Renal cortex interstitium (tissue), 11 donors: ENCODE measurements around the gene MRPL38. TPM values are rescaled to one million over a fixed set of nuclear protein-coding genes. Genes with fewer than 3 reads are reported as not detected.

Experiments used
- DNase-seq, 11 donors: peaks; one replicate each; pipeline ENCODE4 v3.0.0-alpha.2; 2013; ENCODE audit warnings: low read depth in 9 of 11, low spot score in 4 of 11; ENCODE audit errors: extremely low read depth in 1 of 11
- polyA plus RNA-seq, 3 donors: library from polyadenylated mRNA; unstranded; fragments of 120-200 nt; gene quantifications; one replicate each; pipeline ENCODE4 v1.2.1, GENCODE V29; 2013; ENCODE audit not compliant: insufficient read length in 3 of 3

The MRPL38 gene
- polyA plus RNA-seq, 3 donors, result 68.1 to 97.2 (median 95.4) TPM

DNA sequence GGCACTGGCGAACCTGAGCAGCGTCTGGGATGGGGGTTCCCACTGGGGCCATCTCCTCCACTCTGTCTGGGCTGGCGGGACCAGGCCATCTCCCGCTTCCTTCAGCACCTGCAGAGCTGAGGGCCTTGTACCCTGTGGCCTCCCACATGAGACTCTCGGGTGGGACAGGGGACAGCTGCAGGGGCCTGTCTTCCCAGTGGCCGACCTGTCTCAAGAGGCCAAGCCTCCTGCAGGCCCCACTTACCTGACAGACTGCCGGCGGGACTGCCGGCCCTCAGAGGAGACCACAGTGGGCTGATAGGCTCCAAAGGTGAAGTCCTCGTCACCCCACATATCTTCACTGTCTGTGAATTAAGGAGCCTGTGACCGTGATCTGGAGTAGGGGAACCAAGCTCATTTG is 20.4 kb upstream of the MRPL38 start:
- no peak for DNase-seq

DNA sequence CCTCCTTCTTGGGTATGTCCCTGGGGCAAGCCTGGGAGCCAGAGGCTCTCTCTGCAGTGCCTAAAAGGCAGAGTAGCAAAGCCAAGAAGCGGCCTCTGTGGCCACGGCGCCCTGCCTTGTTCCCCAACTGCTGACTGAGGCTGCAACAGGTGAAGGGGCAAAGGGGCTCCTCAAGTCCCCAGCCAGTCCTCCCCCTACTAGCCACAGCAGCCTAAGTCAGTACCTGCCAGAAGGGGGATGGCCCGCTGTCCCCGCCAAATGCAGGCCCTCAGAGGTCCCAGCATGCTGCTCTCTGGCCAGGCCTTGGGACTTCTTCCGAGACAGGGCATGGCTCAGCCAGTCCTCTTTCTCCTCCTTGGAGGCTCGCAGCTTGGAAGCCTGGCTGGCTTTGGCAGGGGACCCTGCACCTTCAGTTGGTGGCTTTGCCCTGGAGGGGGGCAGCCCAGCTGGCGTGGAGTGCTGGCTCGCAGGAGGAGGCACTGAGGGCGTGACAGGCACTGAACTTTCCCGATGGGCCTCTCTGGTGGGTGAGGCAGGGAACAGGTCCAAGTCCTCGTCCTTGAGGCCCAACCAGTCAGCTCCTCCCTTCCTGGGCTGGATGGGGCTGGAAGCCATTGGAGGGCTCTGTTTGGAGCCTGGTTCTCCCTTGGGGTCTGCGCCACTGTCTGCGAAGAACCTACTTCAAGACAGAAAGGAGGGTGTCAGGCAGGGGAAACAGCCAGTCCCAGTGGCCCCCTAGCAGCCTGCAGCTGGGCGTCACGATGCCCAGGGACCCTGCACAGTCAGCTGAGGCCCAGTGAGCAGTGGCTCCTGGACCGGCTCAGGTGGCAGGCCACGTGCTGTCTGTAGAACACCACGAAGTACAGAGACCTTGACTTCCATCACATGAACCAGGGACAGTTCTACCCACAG is 18.5 kb upstream of the MRPL38 start:
- no peak for DNase-seq

DNA sequence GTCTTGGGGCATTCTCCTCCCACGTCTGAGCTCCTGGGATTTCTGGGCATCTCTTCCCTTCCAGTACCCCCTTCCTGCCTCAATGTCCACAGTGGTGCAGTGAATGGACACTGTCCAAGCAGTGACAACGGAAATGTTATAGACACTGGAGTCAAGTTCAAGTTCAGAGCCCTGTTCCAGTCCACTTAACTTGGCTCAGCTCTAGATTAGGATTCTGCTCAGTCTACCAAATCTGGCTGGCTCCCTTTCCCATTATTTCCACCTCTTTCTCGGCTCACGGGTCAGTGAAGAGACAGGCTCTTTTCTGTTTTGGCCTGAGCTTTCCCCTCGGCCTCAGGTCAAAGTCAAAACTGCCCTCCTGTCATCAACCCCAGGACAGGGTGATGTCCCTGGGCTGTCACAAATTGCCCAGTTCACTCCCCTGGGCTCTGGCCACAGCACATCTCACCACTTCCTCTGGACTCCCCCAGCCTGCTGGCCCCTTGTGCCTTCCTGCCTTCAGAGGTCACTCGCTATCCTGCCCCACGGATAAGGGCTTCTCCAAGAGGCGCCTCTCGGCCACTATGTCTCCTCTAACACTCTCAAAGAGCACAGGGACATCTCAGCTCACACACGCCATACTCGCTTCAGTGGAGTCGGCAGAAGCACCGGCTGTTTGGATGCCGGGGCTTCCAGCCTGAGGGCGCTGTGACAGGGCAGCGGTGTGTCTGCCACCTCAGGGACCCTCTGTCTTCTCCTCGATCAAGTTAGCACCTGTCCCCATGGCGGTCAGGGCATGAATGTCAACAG is 17.7 kb upstream of the MRPL38 start:
- no peak for DNase-seq

DNA sequence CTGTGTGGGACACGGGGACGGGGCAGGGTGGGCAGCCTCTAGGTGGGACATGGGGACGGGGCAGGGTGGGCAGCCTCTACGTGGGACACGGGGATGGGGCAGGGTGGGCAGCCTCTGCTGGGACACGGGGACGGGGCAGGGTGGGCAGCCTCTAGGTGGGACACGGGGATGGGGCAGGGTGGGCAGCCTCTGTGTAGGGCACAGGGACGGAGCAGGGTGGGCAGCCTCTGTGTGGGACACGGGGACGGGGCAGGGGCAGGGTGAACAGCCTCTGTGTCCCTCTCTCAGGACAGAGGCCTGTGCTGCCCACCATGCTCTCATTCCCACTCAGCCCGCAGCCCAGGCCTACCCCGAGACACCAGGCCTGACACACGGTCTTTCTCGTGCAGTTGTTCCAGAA is 16.9 kb upstream of the MRPL38 start:
- no peak for DNase-seq

DNA sequence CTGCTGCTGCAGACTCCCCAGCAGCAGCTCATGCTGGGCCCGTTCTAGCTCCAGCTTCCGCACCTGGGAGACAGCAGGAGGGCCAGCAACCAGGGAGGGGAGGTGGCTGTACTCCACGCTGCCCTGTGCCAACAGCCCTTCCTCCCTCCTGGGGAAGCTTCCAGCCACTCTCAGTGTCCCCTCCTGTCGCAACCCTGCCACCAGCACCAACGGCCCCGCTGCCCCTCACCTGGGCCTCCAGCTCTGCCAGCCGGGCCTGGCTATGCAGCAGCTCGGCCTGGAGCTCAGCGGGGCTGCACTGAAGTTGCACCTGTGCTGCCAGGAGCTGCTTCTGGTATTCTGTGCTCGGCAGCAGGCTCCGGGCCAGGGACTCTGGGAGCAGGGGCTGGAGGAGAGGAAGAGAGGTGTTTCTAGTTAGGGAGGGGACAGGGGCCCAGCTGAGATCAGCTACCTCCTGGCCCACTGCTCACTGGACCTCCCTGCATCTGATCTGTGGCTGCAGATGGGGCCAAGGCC is 15.4 kb upstream of the MRPL38 start:
- no peak for DNase-seq

GRCh38 chr17:75919611-75920010 is 14.9 kb upstream of the MRPL38 start:
- DNase-seq, result no peak

DNA sequence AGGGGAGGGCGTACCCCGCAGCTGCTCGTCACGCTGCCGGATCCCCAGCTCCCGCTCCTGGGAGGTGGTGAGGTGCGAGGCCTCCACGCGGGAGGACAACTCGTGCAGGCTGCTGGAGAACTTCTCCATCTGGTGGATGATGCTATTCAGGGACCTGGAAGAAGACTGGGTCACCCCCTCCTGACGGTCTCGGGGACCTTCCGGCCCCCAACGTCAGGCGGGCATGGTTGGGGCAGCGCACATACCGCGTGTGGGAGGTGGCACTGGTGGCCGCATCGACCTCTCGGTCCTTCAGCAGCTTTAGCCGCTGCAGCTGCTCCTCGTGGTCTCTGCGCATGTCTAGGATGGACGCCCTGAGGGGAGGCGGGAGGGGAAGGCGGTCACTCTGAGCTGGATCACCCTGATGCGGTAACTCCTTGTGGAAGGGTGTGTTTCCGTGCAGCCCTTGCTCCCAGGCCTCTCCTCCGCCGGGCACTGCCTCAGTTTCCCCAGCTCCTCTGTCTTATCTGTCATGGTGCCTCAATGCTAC is 13.3 kb upstream of the MRPL38 start:
- no peak for DNase-seq

DNA sequence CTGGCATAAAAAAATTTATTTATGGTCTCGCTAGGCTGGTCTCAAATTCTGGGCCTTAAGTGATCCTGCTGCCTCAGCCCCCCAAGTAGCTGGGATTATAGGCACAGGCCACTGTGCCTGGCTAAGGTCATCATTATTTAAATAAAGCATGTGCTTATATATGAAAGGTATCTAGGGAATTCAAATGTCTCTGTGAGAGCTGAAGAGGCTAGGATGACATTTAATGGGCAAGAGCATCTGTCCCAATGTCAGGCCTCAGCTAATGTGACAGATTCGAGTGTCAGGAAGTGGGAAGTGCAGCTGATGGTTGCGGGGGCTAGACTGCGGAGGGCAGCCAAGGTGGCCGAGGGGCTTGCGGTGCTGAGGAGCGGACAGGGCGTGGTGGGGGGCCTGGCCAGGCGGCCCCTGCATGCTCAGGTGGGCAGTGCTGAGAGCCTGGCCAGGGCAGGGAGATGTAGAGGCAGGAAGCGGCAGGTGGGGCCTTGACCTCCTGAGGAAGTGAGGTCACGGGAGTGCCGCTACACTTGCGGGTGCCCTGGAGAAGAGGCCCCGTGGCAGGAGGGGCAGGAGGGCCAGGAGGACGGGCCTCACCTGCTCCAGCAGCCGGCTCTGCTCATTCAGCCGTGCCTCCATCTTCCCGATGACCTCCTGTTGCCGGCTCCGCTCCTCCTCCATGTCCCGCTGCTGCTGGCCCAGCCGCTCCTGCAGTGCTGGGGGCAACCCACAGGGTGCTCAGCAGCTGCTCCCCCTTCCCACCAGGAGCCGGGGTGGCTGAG is 12.6 kb upstream of the MRPL38 start:
- no peak for DNase-seq

DNA sequence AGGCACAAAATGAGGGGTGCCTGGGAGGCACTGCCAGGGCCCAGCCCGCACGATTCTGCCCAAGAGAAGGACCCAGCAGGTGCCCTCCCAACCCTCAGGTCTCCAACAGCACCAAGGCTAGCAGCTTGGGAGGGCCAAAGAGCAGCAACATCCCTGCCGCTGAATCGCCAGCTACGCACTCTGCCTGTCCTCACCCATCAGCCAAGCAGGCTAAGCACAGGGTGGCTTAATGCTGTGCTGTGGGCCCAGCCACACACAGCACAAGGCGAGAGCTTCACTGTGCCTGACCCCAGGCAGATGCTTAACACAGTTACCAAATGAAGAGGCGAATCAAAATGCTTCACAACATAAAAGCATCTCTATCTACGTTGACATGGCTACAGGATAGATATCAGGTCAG is 10.6 kb upstream of the MRPL38 start:
- DNase-seq, result no peak

GRCh38 chr17:75914643-75915267 is 10.1 kb upstream of the MRPL38 start:
- DNase-seq, result no peak

DNA sequence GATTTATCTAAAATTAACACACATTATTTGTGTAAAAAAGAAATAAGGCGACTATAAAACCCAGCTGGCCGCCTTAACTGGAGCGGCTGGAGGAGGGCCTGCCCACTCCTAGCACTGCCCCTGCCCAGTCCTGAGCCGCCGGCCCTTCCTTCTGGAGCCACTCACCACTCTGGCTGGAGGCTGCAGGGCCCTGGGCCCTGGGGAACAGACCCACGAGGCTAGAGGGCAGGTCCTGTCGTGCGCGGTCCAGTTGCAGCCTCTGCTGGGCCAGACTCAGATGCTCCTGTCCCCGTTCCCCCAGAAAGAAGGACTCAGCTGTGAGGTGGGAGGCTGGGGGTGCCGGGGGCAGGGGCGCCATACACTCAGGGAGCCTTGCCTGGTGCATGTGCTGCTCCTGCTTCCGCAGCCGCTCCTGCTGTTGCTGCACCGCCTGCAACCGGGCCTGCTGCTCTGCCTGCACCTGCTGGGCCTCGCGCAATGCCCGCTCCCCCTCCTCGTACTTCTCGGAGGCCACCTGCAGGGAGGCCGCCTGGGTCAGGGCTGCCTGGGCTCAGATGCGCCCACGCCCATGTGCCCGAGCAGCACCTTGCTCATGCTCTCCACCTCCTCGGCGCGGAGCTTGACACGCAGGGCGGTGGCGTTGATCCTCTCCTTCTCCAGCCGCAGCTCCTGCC is 9.0 kb upstream of the MRPL38 start:
- no peak for DNase-seq

DNA sequence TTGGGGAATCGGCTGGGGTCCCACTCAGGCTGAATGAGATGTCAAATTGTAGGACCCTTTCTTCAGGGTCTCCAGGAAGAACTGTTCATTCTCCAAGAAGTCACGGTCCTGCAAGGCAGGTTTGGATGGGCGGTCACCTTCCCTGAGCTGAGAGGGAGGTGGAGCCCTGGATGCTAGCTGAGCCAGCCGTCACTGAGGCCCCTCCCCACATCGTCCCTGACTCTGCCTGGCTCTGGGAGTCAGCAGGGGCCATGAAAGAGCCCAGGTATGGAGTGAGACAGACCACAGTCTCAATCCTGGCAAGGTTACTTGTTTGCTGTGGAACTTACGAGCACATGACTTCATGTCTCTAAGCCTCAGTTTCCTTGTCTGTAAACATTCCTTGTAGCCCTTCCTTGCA is 6.0 kb upstream of the MRPL38 start:
- DNase-seq, result no peak

GRCh38 chr17:75909812-75910274 is 5.2 kb upstream of the MRPL38 start:
- no peak for DNase-seq

- DNase-seq, result no peak
Measured at GRCh38 chr17:75909051-75909811, 4.5 kb upstream of the MRPL38 start.

GRCh38 chr17:75908201-75908600 is 3.5 kb upstream of the MRPL38 start:
- DNase-seq, result no peak

- DNase-seq, result no peak
Measured at GRCh38 chr17:75906143-75906884, 1.6 kb upstream of the MRPL38 start.

GRCh38 chr17:75902406-75902805 is 2.3 kb downstream of the MRPL38 start:
- no peak for DNase-seq
